Measurements from ENCODE around the gene MRPS18A. TPM values are rescaled to one million over a fixed set of nuclear protein-coding genes. Genes with fewer than 3 reads are reported as not detected.

MRPS18A gene
- total RNA-seq, 1 donor from 2014 or later: 57.0 TPM

GRCh38 chr6:43699564-43700186 lies 12.1 kb upstream of the MRPS18A start:
- H3K9me3 Mint-ChIP-seq: no peaks in the 10 kb centered on the region
- peaks cover 8% of the 10 kb centered on the region for H3K27me3 Mint-ChIP-seq
- H3K4me3 Mint-ChIP-seq: no peak overlapping the region
- peaks cover 23% of the 10 kb centered on the region for H3K4me1 Mint-ChIP-seq
- CTCF ChIA-PET: no interaction called here
- DNase-seq: no peak
- TF ChIP-seq, protein P1, sequence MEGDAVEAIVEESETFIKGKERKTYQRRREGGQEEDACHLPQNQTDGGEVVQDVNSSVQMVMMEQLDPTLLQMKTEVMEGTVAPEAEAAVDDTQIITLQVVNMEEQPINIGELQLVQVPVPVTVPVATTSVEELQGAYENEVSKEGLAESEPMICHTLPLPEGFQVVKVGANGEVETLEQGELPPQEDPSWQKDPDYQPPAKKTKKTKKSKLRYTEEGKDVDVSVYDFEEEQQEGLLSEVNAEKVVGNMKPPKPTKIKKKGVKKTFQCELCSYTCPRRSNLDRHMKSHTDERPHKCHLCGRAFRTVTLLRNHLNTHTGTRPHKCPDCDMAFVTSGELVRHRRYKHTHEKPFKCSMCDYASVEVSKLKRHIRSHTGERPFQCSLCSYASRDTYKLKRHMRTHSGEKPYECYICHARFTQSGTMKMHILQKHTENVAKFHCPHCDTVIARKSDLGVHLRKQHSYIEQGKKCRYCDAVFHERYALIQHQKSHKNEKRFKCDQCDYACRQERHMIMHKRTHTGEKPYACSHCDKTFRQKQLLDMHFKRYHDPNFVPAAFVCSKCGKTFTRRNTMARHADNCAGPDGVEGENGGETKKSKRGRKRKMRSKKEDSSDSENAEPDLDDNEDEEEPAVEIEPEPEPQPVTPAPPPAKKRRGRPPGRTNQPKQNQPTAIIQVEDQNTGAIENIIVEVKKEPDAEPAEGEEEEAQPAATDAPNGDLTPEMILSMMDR (IDR thresholded peaks at IDR 0.05): no peak
- H3K36me3 Mint-ChIP-seq (ENCODE audit: low read depth): no peaks in the 10 kb centered on the region
- intact Hi-C loops (cut with micrococcal nuclease): no loop called here
- no peak for ATAC-seq (ENCODE audit: low read depth)
- no peak overlapping the region for H3K27ac Mint-ChIP-seq
- POLR2A ChIA-PET: no interaction called here

DNA sequence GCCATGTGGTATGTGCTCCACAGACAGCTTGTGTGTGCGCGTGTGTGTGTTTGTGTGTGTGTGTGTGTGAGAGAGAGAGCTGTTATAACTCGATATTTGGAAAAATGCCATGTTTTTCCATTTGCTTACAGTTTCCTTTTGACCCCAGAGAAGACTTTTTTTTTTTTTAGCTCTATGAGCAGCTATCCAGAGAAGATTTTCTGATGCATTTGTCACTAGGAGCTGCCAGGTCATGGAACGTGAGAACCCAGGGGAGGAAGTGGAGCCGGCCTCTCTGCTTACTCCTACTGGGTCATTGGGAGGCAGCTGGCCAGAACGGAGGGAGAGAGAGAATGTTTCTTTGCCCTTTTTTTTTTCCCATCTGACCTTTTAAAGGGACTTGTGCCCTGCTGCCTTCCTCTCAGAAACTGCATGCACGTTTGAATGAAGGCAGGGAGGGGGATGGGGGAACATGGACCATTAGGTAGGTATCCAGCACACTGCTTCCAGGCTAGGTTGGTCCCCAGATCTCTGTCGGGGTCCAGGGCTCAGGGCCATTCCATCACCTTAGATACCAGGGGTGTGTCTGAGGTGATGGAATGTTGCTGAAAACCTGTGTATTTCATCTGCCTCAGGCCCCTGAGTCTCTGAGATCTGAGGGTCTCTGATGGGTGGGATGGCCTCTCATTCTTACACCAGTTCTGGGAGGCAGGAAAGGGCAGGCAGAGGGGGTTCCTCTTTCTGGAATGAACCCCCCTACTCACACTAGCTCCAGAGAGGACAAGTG lies 11.2 kb upstream of the MRPS18A start:
- TF ChIP-seq, protein P1 (IDR thresholded peaks at IDR 0.05): no peak
- ATAC-seq (ENCODE audit: low read depth) (no peak), DNase-seq (no peak)
- H3K27ac Mint-ChIP-seq: no peak overlapping the region
- ChIA-PET POLR2A (interaction anchor here (0.7 kb wide), 2 partner anchors 15 to 71 kb away, joined by 3 read pairs; partner anchors contain the start of gene VEGFA), CTCF (no interaction called here)
- peaks cover 17% of the 10 kb centered on the region for H3K4me1 Mint-ChIP-seq
- H3K4me3 Mint-ChIP-seq: no peak overlapping the region
- peaks cover 11% of the 10 kb centered on the region for H3K27me3 Mint-ChIP-seq
- no peaks in the 10 kb centered on the region for H3K36me3 Mint-ChIP-seq (ENCODE audit: low read depth)
- H3K9me3 Mint-ChIP-seq: no peaks in the 10 kb centered on the region
- intact Hi-C loops (cut with micrococcal nuclease): no loop called here

DNA sequence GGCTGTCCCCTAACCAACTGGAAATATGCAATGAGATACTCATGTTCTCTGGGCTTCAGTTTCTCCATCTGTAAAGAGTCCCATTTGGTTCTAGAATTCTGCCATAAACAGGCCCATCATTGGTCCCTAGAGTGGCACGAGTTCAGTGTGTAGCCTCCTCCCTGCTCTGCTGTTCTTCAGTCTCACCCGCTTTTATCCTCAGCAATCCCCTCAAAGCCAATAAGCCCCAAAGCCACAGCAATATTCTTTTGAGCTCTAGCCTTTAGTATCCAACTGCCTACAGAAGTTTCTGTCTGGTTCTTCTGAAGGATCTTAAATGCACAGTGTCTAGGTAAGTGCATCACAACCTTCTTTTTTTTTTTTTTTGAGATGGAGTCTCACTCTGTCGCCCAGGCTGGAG lies 9.8 kb upstream of the MRPS18A start:
- Mint-ChIP-seq H3K4me3 (no peak overlapping the region), H3K4me1 (peaks cover 3% of the 10 kb centered on the region), H3K36me3 (ENCODE audit: low read depth) (no peaks in the 10 kb centered on the region), H3K27ac (no peak overlapping the region), H3K9me3 (no peaks in the 10 kb centered on the region), H3K27me3 (peaks cover 11% of the 10 kb centered on the region)
- intact Hi-C loops (cut with micrococcal nuclease): no loop called here
- TF ChIP-seq, protein P1 (IDR thresholded peaks at IDR 0.05): no peak
- no peak for ATAC-seq (ENCODE audit: low read depth)
- POLR2A ChIA-PET: interaction anchor here (1.0 kb wide), 1 partner anchor 62 kb away, joined by 3 read pairs; the partner anchor contains the start of gene MAD2L1BP
- no peak for DNase-seq
- CTCF ChIA-PET: no interaction called here

DNA sequence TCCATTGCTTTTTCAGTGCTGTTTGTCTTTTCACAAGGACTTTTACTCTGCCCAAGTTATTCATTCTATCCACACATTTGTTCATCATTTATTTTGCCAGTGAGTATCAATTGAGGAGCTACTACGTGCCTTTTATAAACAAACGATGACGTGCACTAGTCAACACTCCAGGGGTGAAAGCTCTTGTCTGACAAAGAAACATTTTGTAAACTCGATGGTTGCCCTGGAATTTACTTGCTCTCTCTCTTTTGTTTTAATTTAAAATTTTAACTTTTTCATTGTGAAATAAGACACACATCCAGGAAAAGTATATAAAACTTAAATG lies 8.3 kb upstream of the MRPS18A start:
- TF ChIP-seq, protein P1 (IDR thresholded peaks at IDR 0.05): no peak
- no peak for ATAC-seq (ENCODE audit: low read depth)
- no peak overlapping the region for H3K4me3 Mint-ChIP-seq
- no peak for DNase-seq
- H3K4me1 Mint-ChIP-seq: no peaks in the 10 kb centered on the region
- H3K27me3 Mint-ChIP-seq: peaks cover 7% of the 10 kb centered on the region
- no peaks in the 10 kb centered on the region for H3K9me3 Mint-ChIP-seq
- POLR2A ChIA-PET: interaction anchor here (0.6 to 1.4 kb wide), 2 partner anchors 19 to 24 kb away, joined by 3 read pairs; no protein-coding TSS in a partner anchor
- intact Hi-C loops (cut with micrococcal nuclease): no loop called here
- H3K27ac Mint-ChIP-seq: no peak overlapping the region
- no peaks in the 10 kb centered on the region for H3K36me3 Mint-ChIP-seq (ENCODE audit: low read depth)
- CTCF ChIA-PET: no interaction called here

DNA sequence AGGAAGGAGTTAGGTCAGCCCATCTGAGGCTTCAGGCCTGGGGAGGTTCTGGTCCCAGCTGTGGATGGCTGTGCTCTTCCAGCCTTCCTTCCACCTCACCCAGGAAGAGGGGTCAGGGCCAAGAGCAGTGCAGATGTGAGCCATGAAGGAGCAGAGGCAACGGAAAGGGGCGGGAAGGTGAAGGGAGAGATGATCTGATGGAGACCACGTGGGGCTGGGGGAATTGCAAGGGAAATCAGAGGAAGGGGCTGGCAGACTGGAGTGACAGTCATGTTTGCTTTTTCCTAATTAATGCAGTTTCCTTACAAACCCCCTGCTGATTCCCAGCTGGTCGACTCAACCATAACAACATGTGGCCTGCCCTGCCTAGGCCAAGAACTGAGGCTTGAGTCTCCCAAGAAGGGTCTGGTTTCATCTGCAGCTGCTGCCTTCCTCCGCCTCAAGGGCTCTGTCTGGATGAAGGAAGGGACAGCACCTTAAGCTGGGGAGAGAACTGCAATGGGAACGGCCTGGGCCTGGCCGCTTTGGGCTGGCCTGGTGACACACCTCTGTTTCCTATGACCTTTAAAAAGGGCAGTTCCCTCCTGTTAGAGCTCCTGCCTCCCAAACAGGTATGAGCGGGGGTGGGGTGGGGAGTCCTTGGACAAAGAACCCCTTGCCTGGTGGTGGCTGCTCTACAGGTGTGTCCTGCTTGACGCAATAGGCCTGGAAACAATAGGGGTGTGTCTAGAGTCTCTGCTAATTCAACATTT lies 7.8 kb upstream of the MRPS18A start:
- ATAC-seq (ENCODE audit: low read depth): no peak
- no peak overlapping the region for H3K4me3 Mint-ChIP-seq
- TF ChIP-seq, protein P1 (IDR thresholded peaks at IDR 0.05): no peak
- H3K27ac Mint-ChIP-seq: no peak overlapping the region
- intact Hi-C loops (cut with micrococcal nuclease): no loop called here
- peaks cover 7% of the 10 kb centered on the region for H3K27me3 Mint-ChIP-seq
- DNase-seq: no peak
- POLR2A ChIA-PET: interaction anchor here (0.6 to 1.4 kb wide), 3 partner anchors 11 to 23 kb away, joined by 3 read pairs; no protein-coding TSS in a partner anchor
- no peaks in the 10 kb centered on the region for H3K4me1 Mint-ChIP-seq
- CTCF ChIA-PET: interaction anchor here (1.1 kb wide), 1 partner anchor 28 kb away, joined by 4 read pairs; no protein-coding TSS in a partner anchor
- H3K9me3 Mint-ChIP-seq: no peaks in the 10 kb centered on the region
- H3K36me3 Mint-ChIP-seq (ENCODE audit: low read depth): no peaks in the 10 kb centered on the region

All from activated B cell treated with CpG ODN at 0.5 μM for 24 hours (primary cell).